DLD1 (cell line): ENCODE data around the gene NAPB.
"Not testable (repeated sequence)": the region's sequence is repeated elsewhere in the genome, so short reads cannot be mapped to it uniquely, and the experiment has no call there.

Source experiments
- in situ Hi-C: cut with HindIII; loops from 2 replicates; pipeline ENCODE4 v1.10.0; 2017; ENCODE audit warnings: low sequenced_read_pairs

NAPB gene

DNA sequence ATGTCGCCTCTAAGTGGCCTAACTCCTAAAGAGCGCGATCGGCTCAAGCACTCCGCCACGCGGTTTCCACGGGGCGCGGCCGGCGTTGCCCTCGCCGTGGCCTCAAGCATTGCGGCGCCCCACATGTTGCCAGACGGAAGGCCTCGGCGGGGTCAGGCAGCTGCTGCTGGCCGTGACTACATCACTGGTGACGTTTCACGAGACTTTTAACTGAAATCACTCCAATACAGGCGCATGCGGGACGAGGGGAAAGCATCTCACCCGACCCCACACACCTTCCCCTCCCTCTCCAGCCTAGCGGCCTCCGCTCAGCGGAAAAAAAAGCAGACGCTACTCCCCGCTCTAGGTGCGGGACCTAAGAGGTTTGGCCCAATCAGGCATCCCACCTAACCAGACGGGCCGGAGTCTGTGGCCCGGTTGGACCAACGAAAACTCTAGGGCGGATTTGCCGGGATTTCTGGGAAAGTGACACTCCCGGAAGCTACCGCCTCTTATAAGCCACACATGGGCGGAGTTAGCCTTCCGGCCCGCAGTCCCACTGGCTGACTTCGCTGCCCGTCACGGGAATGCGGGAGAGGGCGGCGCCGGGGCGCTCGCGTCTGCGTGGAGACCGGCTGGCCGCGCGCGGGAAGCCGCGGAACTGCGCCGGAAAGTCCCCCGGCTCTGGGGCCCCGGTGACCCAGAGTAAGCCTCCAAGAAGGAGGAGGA, 70.9 kb downstream of the NAPB start, which contains the start of gene NXT1:
NXT1 (plus strand) TSS at position 596 of the 708 bp plus-strand sequence. CDS start 3,251 bp downstream, outside the sequence.
- in situ Hi-C loops, result no loop called here

DNA sequence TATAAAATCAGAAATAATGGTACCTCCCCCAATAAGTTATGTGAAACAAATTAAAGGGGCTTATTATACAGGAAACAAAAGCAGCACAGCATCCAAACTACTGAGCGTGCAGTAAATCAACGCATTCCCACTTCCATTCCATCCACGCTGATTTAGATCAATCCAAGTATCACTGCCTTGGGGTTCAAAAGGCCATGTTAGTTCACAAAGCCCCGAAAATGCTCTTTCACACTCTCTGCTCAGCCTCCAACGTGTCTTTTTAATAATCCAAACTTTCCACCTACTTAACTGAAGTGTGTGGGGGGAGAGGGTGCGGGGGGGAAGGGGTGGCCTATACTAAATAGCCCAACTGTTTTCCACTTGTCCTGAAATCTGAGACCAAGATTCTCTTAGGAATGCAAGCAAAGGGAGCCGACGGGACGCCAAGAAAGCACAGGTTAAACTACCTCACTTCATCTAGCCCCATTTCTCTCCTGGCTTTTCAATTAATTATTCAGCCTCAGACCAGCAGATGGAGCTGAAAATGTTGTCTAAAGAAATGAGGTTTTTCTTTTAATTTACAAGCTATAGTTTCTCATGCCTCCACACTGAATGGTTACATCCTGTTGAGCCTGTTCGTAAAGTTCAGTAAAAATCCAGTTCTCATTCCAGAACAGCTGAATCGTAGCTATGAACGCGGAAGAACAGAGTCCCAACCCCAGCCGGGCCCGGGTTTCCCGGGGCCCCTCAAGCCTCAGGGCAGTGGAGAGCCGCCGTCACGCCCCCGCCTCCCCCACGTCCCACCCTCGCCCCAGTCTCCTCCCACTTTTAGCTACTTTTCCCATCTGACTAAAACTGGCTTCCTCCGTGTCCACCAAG, 71.7 kb downstream of the NAPB start:
- in situ Hi-C loops, result no loop called here

DNA sequence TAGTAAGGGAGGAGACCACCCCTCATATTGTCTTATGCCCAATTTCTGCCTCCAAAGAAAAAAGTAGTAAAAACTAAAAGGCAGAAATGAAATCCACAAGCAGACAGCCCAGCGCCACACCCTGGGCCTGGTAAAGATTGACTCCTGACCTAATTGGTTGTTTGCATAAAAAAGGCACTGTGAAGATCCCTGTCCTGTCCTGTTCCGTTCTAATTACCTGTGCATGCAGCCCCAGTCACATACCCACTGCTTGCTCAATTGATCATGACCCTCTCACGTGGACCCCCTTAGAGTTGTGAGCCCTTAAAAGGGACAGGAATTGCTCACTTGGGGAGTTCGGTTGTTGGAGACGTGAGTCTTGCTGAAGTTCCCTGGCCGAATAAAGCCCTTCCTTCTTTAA, 72.8 kb downstream of the NAPB start:
- in situ Hi-C loops, result not testable (repeated sequence)

DNA sequence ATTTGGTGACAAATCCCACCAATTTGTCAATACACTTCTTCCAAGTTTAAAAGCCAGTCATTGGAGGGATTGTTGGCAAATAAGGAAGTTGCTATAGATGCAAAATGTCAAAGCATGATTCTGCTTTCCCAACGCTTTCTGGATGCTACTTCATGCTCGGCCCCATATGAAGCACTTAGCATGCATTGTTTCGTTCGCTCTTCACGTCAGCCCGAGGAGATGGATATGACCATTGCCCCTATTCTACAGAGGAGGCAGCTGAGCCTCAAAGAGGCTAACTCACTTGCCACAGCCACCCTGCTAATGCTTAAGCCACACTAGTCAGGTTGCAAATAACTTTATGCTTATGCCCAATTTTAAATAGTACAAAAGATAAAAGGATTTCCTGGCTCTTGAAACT, 73.5 kb downstream of the NAPB start:
- in situ Hi-C loops, result no loop called here

DNA sequence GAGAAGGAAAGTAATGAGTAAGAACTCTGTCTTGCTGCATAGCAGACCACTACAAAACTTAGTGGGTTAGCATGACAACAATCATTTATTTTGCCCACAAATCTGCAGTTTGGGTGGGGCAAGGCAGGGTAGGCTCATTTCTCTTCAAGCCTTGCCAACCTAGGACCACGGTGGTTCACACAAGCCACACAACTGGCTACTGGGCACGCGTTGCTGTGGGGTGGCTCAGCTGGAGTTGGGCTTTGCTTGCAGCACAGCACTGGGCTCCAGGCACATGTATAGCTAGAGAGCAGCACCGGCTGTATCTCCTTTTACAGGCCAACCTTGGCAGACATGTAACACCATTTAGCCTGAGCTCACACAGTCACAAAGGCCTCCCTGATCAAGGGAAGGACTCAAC, 75.3 kb downstream of the NAPB start:
- in situ Hi-C loops, result no loop called here

DNA sequence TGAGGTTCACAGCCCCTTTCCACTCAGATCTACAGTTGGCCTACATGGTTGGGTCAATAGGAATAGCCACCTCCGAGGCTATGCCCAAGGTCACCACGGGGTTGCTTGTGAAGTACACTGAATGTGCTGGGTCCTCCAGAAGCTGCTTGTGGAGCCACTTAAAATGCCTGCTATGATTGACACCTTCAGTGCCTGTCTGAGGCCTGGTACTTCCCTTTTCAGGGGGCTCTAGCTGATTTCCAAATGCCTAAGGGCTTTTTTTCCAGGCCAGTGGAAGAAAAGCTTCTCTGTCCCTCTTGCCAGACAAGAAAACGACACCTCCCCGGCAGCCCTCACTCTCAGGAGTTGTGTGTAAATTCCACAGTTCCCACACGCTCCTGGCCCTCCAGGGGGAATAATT, 77.0 kb downstream of the NAPB start:
- in situ Hi-C loops, result no loop called here

DNA sequence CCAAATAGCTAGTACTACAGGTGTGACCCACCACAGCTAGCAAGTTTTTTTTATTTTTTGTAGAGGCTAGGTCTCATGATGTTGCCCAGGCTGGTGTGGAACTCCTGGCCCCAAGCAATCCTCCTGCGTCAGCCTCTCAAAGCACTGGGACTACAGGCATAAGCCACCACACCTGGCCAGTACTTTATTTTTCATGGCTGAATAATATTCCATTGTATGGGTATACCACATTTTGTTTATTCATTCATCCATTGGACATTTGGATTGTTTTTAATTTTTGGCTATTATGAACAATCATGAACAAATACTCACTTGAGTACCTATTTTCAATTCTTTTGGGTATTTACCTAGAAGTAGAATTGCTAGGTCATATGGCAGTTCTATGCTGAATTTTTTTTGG, 77.7 kb downstream of the NAPB start:
- in situ Hi-C loops, result no loop called here

DNA sequence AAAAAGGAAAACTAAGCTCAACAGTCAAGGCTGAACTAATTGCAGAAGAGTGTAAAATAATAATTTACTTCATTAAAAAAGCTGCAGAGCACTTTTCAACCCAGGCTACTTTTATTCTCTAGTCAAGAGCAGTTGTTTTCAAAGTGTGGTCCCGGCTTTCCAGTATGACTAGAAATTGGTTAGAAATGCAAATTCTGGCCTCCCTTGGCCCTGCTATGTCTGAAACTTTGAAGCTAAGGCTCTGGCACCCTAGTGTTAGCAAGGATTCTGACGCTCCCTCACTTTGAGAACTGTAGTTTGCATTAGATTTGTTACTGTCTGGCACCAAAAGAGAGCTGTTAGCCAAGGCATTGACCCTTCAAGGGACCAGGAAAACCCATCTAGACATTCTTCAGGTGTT, 80.2 kb downstream of the NAPB start:
- in situ Hi-C loops, result no loop called here

DNA sequence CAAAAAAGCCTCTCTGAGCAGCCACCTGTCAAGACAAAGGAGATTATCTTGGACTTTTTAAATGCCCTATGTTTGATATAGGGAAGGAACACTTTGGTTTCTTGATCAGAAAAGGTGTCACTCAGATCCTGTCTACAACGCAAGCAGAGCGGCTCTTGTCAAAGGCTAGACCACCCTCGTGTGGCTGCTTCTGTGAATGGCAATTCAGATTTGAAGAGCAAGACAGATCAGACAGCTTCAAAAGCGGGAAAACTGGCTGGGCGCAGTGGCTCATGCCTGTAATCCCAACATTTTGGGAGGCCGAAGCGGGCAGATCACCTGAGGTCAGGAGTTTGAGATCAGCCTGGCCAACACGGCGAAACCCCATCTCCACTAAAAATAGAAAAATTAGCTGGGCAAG, 80.8 kb downstream of the NAPB start:
- in situ Hi-C loops, result no loop called here

DNA sequence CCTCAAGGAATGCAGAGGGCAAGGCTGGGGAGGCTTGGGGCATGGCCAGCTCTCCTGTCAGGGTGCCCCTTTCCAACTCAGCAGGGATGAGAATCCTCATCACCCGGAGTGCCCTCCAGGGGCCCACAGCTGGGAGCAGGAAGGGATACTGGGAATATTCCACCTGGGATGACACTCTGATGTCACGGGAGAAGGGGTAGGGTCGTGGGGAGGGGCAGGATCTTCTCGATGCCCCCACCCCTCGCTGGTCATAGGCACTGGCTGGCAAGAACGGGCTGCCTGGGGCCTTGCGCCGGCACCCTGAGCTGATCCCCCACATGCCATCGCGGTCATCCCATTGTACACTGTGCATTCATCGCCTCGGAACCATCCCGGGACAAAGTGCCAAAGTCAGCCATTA, 81.3 kb downstream of the NAPB start:
- in situ Hi-C loops, result no loop called here

DNA sequence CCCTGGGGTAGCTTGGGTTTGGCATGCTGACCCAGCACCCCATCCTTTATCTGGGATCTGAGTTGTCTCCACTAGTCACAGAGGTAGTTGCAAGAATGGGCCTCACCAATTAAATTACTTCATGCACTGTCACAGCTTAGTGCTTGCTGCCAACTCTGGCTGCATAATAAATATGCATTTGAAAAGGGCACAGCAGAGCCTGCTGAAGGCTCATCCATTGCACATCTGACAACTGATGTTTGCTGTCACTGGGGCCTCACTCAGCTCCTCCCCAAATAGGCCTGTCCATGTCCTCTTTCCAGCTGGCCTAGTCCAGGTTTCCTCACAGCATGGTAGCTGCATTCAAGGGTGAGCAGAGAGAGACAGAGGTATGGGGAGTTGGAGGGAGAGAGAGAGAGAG, 84.0 kb downstream of the NAPB start:
- in situ Hi-C loops, result no loop called here

DNA sequence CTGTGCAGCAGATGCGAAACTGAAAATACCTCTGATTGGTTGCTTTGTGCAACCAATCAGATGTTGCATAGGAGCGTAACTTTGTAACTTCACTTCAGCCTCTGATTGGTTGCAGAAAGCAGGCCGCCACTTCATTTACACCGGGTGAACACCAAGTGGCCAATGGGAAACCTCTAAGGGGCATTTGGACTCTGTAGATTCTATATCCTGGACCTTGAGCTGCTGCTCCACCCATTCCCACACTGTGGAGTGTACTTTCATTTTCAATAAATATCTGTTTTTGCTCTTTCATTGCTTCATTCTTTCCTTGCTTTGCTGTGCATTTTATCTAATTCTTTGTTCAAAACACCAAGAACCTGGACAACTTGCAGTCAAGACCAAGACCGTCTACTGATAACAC, 84.8 kb downstream of the NAPB start:
- in situ Hi-C loops, result no loop called here

DNA sequence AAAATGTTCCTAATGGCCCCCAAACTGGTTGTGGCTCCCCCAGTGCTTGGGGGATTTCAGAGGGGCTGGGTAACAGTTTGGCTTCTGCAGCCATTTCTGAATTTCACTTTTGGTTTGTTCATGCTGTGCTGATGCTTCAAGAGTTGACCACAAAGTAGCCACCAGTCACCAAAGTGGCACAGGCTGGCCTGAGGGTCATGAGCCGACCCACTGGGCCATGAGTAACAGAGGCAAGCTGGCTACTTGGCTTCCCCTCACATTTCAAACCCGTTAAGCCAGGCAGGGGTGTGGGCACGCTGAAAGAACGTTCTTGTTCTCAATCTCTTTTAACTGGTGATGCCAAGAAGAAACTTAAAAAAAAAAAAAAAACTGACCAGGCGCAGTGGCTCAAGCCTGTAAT, 85.8 kb downstream of the NAPB start:
- in situ Hi-C loops, result no loop called here

DNA sequence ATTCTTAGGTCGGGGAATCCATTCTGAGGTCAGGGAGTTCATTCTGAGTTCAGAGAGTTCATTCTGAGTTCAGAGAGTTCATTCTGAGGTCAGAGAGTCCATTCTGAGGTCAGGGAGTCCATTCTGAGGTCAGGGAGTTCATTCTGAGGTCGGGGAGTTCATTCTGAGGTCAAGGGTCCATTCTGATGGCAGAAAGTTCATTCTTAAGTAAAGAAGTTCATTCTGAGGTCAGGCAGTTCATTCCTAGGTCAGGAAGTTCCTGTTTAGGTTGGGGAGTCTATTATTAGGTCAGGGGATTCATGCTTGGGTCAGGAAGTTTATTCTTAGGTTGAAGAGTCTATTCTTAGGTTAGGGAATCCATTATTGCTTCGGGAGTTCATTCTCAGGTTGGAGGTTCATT, 87.2 kb downstream of the NAPB start:
- in situ Hi-C loops, result no loop called here

DNA sequence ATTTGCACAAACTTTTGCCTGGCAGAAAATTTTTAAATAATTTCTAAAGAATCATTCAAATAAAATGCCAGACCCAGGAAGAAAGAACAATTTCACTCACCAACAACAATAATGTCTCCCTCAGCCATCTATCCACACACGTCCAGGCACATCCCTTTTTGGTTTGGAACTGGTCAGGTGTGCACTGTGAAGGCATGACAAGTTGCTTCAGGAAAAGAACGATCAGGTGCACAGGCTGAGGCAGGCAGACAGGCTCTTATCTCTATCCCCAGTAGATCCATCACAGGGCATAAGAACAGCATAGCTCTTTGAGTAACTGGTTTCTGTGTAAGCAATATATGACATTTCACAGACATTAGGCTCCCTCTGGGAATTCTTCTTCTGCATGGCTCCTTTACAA, 88.8 kb downstream of the NAPB start:
- in situ Hi-C loops, result no loop called here

DNA sequence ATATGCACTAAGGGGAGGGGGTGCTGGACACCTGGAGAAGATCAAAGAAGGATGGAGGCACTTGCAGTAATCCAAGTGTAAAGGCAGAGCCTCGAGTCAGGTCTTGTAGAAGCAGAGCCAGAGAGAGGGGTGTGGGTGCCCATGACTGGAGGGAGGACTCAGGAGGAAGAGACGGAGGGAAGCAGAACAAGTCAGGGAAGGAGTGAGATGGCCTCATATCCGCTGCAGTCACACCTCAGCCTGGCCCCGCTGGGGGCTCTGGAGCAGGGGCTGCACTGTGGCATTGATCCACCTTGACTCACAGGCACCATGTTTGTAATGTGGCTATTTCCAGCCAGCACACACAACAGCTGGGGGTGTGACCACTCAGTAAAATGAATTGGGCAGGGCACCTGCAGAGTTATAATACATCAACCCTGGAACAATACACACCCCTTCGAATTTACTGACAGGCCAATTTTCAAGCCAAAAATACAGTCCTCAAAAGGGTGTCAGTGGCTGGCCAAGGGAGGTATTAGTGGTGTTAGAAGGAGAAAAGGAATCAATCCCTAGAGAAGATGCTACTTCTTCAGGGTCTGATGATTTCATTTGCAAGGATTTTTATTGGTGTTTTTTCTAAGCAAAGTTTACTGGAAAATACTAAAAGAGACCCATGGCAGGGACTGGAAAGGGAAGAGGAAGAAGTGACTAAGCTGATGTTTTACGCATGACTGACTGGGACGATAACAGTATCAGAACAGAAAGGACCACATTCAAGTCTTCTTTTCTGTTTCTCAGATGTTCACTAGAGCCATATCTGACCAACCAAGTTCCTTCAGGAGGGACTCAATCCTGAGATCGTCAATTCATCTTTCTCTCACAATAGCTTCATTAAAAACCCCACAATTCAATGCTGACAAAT, 89.6 kb downstream of the NAPB start:
- in situ Hi-C loops, result no loop called here

DNA sequence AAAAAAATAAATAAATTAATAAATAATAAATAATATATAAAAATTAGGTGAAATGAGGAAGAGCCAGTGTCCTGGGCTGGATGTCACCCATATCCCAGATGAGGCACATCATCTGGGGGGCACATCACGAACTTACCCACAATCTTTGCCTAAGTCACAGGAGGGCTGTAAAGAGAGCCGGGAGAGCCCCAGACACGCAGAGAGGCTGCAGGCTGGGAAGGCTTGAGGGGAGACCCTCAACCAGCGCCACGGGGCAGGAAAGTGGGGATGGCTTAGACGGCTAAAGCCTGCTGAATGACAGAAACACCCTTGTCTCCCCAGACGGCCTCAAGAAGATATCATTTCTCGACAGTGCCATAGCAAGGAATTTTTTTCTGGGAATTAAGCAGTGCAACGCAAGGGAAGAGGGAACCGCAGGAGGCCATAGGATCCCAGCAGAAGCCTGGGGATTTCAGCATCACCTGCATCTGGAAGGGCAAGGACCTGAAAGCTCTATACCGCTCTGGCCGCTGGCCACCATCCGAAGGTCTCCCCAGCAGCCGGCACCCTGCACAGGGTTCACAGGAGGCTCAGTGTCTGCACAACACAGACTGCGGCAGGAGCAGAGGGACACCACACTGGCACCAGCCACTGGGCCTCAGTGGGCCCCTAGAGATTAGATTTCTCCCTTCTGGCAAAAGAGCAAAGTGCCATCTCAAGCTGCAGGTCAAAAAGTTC, 93.5 kb downstream of the NAPB start:
- in situ Hi-C loops, result no loop called here

DNA sequence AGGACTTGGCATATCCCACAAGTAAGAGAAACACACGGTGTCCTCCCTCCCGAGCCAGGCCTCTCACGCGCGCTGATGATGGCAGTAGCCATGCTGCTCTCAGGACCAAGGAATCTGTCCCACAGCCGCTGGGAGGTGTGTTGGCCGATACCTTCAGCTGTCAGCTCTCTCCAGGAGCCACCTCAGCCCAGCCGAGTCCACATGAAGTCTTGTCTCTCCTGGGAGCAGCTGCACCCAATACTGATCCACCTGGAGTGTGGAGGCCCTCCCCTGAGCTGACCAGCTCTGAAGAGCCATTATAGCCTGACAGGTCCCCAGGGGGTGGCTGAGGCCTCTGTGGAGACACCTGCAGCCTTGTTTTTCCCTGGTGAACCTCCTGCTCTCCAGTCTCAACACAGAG, 94.5 kb downstream of the NAPB start:
- in situ Hi-C loops, result no loop called here

DNA sequence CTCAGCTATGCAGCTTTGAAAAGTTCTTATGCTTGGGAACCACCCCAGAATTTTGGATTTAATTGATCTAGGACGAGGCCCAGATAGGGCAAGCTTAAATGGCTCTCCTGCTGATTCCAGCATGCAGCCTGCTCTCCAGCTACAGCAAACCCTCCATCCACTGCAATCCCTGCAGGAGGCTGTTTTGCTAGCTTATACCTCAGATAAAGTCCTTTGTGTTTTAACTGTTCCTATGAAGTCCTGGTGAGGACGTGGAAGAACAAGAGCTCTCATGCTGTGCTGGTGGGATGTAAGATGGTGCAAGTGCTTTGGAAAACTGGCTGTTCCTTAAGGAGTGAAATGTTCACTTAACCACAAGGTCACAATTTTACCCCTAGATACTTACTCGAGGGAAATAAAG, 96.2 kb downstream of the NAPB start:
- in situ Hi-C loops, result no loop called here
